HTERT RPE-1 (cell line): Measurements from ENCODE around the gene PYGM.

Experiments used
- in situ Hi-C: fragments of 300-500 bp; cut with MboI; formaldehyde crosslinking; loops from 4 replicates; pipeline ENCODE4 v1.14.3; 2020; ENCODE audit warnings: low sequenced_read_pairs

PYGM gene

DNA sequence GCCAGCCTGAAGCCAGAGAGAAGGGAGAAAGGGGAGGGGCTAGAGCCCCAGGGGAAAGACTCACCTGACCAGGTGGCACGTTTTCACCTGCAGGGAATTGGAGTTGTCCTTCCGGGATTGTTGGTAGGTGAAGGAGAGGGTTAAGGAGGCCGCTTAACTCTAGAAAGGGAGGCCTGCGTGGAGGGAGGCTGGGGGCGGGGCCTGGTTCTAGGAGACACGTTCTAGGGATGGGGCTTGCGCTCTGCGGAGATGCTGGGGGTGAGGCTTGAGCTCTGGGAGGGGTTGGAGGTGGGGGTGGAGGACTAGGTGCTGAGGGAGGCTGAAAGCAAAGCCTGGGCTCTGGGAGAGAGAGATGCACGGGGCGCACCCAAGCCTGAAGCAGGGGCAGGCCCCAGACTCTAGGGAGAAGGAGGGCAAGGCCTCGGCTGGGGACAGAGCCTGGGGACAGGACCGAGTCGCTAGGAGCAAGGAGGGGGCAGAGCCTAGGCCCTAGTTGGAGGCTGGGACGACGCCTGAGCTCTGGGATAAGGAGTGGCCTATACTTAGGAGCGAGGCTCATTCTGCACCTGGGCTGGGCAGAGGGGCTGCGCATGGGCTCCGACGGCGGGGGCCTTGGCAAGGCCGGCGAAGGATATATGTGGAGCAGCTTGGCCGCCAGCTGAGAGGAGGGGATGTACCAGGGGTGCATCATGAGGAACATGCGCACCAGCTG lies 18.2 kb downstream of the PYGM start:
- in situ Hi-C loops = no loop called here

DNA sequence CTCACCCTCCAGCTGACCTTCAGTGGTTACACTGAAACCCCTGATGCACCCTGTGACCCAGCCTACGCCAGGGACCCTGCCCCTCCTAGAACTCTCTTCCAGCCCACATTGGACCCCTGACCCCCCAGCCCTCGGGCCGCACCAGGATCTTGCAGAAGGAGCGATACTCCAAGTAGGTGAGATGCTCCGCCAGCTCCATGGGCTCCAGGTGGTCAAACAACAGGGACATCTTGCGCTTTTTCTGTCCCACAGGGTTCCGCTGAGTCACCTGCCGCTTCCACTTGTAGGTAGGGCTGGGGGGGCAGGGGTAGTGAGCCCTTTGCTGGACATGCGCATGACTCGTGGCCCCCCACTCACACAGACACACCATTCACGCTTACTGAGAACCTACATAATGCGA lies 19.9 kb downstream of the PYGM start:
- in situ Hi-C loops = no loop called here

DNA sequence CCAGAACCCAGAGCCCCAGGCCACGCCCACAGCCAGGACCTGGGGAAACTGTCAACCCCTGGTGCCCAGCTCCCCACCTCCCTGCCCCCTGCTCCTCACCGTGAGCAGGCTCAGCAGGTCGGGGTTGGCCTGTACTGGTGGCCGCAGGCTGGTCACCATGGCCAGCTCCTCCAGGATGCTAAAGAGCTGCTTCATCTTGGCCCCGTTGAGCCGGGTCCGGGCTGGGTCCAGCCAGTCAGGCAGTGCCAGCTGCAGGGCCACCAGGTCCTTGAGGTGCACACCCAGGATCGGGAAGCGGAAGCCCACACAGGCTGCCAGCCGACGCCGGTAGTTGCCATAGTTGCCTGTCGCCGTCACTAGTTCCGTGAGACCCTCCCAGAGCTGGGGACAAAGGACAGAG lies 23.1 kb downstream of the PYGM start:
- in situ Hi-C loops = no loop called here

DNA sequence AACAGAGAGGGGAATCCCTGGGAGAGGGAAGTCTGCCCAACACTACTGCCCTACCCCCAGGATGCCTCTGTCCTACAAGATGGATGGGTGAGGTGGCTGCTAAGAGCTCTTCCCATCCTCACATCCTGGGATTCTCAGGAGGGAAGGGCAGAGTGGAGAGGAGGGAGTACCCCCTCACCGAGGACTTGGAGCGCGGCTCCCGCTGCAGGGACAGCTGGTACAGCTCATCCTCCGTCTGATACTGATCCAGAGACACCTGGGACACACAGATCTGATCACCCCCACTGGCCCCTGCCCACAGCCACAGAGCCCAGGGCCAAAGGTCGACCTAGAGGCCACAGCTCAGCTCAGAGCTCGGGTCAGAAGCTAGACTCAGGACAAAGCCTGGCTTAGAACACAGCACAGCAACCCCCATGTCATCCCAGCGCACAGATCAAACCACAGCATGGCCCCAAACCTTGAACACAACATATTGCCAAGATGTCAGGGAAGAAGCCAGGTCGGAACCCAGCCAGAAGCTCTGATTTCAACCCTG lies 24.0 kb downstream of the PYGM start:
- in situ Hi-C loops = no loop called here

DNA sequence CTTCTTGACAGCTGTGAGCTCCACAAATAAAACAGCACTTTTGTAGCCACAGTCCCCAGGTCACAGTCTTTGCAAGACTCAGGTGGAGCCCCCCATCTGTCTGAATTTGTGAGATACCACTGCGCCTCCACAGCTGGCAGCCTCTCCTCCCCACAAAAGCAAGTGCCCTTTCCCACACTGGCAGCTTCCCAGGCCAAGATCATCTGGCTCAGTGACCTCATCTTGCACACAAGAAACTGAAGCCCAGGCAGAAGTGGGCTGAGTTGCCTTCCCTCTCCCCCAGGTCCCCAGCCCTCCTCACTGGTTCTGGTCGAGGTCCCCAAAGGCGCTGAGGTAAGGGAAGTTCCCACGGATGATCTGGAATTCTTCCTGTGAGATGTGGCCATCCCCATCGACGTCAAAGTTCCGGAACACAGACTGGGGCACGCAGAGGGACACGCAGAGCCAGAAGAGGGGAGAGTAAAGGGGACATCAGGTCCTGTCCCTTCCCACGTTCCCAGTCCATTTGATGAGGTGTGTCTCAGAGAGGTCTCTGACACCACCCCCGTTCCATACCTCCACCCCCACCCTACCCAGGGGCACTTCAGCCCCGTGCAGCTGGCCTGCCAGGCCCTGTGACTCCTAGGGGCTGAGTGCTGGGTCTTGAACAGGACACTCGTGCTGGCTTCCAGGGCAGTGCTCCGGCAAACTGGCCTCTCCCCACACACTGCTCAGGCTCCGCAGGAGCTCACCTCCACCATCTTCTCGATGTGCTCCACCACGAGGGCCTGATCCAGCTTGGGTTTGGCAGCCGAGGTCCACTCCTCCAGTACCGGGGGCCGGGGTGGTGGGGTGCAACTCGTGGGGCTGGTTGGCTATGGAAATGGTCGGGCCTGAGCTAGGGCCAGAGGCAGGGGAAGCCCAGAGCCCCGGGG lies 24.7 kb downstream of the PYGM start:
- in situ Hi-C loops = no loop called here

DNA sequence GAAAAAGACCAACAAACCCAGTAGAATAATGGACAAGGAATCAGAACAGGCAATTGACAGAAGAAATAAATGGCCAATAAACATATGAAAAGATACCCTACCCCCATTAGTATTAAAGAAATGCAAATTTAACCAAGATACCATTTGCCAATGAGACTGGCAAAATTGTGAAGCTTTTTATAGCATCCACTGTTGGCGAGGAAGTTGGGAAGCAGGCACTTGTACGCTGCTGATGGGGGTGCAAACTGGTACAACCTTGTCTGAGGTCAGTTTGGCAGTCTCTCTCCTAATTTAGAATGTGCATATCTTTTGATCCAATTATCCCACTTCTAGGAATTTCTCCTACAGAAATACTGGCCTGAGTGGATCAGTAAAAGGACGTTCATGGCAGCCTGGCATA lies 28.2 kb downstream of the PYGM start:
- in situ Hi-C loops = no loop called here

DNA sequence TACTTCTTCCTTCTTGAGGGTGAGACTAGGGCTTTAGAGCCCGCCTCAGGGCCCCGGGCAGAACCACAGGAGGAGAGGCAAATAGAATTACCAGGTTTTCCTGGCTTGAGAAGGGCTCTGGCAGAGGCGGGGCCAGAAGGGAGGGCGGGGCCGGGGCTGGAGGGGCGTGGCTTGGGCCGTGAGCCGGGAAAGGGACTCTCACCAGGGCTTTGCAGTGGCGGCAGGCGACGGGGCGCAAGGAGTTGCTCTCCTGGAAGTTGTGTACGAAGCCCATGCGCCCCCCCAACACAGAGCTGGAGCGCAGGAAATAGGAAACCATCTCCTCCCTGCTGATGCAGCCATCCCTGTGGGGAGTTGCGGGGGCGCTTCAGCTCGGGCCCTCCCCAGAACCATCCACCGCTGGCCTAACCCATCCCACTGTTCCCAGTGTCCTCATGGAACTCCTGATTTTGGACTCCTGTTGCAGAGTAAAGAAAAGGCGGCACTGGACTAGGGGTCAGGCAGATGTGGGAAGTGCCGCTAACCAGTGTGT lies 29.9 kb downstream of the PYGM start:
- in situ Hi-C loops = no loop called here

DNA sequence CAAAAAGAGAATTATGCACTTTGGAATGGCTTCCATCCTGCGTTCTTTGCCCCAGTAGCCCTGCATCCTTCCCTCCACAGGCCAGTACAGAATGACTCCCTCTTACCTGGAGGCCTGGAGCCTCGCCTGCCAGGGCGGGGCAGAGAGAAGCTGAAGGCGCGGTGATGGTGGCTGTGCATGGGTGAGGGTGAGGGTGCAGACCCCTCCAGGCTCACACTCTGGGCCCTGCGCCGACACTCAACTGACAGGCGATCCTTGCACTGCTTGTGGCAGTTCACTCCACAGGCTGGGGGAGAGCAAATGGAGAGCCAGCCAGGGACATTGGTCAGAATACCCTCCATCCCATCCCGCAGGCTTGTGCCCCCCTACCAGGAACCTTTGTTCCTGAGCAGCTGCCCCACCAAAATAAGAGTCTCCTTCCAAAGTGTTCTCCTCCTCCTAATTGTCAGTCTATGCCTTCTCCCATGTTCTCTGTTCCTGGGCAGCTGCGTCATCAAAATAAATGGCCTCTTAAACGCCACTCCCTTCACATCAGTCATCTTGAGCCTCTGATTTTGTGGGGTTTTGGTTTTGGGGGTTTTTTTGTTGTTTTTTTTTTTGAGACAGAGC lies 30.9 kb downstream of the PYGM start:
- in situ Hi-C loops = no loop called here

DNA sequence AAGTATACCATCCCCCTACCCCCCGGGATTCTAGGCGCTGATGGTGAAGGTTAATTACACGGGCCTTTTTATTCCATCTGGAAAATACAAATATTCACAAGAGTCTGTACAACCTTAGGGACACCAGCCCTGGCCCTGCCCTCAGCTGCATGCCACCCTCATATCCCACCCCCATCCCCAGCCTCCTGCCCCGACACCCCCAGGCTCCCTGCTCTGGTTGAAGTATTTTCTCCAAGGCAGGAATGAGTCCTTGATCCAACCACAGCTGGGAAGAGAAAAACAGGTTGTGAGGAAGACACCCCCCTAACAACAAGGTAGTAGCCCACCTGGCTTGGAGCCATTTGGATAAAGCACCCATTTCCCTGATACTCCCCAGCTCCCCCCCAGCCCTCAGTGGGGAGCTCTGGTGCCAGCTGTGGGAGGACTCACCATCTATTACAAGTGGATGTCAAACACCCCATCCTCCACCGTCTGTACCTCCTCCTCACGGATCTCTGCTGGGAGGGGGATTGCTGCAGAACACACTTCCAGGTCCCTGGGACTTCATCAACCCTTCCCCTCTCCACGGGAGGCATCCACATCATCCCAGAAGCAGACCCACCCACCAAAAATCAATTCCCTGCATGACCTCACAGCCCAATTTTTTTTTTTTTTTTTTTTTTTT lies 32.8 kb downstream of the PYGM start:
- in situ Hi-C loops = no loop called here

DNA sequence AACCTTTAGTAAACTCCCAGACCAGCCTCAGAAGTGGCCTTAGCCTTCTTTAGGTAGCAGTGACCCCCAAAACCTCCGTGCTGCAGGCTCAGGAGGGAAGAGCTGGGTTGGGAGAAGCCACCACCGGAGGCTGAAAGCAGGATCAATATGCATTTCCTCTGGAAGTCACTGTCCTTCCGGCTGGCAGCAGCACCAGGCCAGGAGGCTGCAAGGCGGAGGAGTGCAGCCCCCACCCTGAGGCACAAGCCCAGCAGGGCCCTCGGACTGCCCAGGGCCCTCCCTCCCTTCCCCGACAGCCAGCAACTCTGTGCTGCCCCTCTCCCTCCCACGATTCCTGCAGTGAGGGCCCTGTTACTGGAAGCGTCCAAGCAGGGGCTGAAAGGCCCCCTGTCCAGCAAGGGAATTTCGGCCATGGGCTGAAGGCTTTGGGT lies 33.5 kb downstream of the PYGM start:
- in situ Hi-C loops = no loop called here

DNA sequence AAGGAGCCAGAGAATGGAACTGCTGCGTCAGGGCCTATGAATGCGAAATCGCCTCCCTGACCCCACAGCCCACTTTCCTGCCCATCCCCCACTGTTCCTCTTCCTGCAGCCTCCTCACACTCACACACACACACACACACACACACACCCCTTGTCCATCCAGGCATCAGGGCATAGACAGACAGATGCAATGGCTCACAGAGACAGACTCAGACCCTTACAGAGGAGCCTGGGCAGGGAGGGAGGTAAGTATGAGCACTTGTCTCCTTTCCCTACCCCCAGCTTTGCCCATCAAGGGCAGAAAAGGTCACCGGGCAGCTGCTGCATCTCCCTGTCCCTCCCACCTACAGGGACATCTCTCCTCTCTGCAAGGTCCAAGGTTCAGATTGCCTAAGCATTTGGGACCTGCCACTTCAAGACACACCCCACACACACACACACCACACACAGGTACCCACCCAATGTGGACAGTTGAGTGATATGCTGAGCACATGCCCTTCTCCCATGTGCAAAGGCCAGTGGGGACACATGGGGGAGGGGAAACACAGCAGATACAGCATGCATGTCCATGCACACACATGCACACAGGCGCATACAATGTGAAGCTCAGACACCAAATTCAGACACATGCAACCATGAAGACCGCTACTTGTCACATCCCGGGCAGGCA lies 34.8 kb downstream of the PYGM start:
- in situ Hi-C loops = no loop called here

DNA sequence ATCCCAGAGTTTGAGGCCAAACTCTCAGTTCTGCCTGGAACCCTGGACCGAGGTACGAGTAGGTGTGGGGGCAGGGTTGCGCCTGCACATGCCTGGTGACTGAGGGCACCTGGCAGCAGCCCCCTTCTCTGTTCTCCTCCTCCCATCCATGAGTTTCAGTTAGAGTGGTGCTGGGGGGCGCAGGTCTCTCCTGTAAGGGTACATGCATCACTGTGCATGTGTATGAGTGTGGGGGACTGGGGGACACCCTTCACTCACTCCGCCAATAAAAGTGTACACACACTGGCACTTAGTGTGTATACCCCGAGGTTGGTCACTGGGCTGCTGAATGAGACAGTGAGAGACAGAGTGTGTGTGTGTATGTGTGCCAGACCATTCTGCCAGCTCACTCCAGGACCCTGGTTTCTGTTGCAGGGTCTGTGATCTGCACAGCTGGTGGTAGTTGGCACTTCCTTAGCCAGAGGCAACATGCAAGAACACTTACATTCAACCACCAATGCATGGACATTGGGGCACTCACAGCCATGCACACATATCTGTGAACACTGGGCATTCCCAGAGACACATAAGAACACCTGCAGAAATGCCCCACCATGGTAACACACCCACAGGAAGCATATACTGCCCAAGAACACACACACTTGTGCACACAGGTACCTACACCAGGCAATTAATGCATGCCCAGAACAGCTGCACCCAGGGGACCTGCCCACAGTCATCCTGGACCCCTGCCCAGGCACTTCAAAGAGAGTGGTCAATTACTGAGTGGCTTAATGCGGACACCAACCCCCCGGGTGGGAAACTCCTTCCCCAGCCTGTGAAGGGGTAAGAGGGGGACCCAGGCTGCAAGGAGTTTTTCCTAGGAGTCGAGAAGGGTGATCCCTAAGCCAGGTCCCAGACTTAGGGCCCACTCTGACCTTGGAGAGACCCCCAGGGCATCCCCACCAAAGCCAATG lies 35.6 kb downstream of the PYGM start:
- in situ Hi-C loops = no loop called here

DNA sequence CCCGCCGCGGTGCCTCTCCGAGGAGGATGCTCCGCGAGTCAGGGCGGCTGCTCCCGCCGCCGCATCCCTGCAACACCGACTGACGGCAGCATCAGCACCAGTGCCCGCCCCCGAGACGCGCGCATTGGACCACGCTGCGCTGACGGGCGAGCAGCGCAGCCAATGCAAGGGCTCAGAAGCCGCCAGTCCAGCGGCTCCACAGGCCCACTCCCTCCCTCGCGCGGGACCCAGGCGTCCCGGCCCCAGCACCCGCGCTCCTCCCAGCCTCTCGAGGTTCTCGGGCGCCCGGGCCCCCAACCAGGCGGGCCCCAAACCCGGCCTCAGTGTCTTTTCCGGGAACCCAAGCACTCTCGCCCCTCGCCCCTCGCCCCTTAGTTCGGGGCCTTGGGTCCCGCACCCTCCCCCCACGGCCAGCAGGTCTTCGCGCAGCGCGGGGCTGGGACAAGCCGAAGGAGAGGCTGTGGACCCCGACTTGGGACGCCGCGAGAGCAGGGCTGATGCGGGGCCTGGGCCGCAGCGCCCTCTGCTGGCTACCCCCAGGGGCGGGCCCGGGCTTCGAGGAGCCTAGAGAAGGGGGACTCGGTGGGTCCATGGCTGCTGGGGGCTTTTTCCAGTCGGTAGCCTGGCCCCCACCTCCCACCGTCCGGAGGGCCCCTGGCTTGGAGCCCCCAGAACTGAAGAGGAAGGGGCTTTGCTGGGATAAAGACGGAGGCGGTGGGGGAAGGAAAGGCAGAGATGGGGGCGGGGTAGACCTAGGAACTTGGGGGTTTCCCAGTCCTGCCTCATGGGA lies 36.5 kb downstream of the PYGM start, which contains the start of gene NRXN2:
NRXN2 (minus strand) TSS at position 81 of the 790 bp plus-strand sequence. CDS start 9,498 bp downstream, outside the sequence.
- in situ Hi-C loops = no loop called here

DNA sequence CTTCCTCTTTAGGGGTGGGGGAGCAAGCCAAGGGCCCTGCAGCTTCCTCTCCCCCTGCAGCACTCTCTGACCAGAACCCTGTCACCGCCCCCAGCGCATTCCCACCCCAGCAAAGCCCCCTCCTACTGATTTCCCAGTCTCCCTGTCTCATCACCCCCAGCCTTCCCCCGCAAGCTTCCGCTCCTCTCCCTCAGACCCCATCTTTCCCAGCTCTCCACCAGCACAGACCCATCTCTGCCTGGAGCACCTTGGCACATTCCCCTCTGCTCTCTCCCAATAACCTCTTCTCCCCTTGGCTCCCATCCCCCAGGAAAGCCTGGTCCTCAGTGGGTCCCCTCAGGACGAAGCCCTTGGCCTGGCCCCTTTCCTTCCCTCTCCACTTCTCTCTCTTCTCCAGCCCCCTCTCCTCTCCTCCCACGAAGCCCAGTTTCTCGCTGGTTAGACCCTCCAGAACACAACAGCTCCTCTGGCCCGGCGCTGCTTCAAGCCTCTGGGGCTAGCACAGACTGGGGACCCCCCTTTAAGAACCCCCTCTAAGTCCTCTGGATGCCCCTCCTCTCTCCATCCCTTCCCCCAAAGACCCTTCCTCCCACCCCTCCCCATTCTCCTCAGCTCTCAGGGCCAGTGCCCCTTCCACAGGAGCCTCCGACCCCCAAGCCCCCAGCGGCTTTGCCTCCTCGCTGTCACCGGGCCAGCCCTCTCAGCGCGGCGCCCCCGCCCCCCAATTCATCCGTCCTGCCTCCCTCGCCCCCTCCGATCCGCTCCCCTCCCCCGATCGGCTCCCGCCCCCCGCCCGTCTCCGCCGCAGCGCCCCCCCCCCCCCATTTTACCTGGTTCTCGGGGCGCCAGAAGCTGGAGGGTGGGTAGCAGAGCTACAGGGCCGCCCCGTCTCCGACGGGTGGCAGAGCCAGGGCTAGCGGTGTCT lies 37.4 kb downstream of the PYGM start:
- in situ Hi-C loops = no loop called here

DNA sequence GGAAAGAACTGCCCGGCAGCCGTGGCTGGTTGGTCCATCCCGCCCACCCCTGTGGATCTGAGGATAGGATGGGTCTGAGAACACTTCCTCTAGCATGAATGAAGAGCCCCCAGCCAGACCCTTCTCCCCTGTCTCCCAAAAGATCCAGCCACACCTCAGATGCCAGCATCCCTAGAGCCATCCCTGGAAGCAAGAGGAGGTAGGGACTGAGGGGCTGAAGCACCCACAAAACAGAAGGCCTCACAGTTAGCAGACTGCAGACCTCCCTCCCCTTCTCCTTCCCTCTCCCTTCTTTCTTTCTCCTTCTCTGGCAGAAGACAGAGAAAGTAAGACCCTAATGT lies 38.4 kb downstream of the PYGM start:
- in situ Hi-C loops = no loop called here

DNA sequence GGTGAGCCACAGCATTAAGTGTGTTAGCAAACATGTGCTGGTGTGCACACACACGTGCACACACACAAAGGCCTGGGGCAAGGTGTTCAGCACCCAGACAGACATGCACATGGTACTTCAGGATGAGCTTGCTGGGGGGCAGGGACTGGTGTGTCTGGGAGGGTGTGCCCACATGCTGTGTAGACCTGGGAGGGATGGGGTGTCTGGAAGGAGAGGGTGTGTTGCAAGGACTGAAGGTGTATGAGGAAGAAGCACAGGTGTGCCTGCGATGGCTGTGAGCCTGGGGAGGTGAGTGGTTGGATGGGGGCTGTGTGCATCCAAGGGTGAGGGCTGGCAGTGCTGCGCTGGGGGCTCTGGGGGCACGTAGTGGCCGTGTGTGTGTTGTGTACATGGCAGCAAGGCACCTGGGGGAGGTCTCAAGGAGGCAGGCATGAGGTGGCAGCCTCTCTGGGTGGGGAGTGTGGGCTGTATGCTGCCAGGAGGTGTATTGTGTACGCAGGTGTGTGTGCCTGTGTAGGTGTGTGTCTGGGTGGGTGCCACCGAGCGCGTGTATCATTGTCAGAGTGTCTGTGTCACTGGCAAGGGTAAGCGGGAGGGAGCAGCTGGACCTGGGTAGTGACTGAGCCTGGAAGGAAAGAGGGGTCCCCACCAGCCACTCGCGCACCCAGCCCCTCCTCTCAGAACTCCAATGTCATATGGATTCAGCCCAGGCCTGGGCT lies 39.0 kb downstream of the PYGM start:
- in situ Hi-C loops = no loop called here

DNA sequence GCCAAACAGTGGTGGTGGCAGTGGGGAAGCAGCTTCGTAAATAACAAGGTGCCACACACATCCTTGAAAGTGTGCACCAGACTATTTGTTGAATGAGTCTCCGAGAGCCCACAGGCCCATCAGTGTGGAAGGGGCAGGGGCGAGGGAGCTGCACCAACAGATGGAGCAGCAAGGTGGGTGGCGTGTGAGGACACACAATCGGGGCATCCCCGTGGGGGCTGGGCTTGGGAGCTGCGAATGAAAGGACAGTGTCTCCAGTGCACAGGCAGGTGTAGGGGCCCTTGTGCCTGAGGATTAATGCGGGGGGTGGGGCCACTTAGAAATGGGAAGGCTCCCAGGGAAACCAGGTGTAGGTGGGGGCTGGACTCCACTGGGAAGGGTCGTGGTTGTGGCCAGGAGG lies 39.6 kb downstream of the PYGM start:
- in situ Hi-C loops = no loop called here
